H1 (cell line): ENCODE measurements around the gene ARMH1. TPM values are rescaled to one million over a fixed set of nuclear protein-coding genes. Genes with fewer than 3 reads are reported as not detected.

Experiments
- ASH2L ChIP-seq: fragments of 200-600, 300-600 bp; sonication (generic); IDR thresholded peaks from one replicate; pipeline ENCODE4 v1.7.1; 2017; ENCODE audit warnings: low read length
- CTBP2 ChIP-seq: IDR thresholded peaks from 2 replicates; pipeline ENCODE4 v1.7.0; 2011; ENCODE audit warnings: borderline replicate concordance, mild to moderate bottlenecking, moderate library complexity, mixed read lengths, low read length; ENCODE audit not compliant: insufficient read depth, insufficient read length
- E2F6 ChIP-seq: IDR thresholded peaks from 2 replicates; pipeline ENCODE4 v1.6.1; 2012; ENCODE audit warnings: inconsistent platforms
- EGR1 ChIP-seq: IDR thresholded peaks from 2 replicates; pipeline ENCODE4 v1.6.1; 2011; ENCODE audit warnings: low read depth, low read length, borderline replicate concordance
- EZH2 ChIP-seq: fragments of 200-600 bp; sonication (generic); IDR thresholded peaks from 2 replicates; pipeline ENCODE4 v1.7.1; 2012; ENCODE audit warnings: low read depth, mild to moderate bottlenecking, moderate library complexity, low read length, inconsistent platforms; ENCODE audit not compliant: severe bottlenecking
- GABPA ChIP-seq: IDR thresholded peaks from 2 replicates; pipeline ENCODE4 v1.6.1; 2011; ENCODE audit warnings: mild to moderate bottlenecking, low read length, moderate library complexity, borderline replicate concordance; ENCODE audit not compliant: insufficient read depth
- MAFK ChIP-seq: IDR thresholded peaks from 2 replicates; pipeline ENCODE4 v1.6.1; 2012; ENCODE audit warnings: low read depth, mild to moderate bottlenecking, improper control_type of control experiment, low read length
- NANOG ChIP-seq: IDR thresholded peaks from 2 replicates; pipeline ENCODE4 v1.6.1; 2011; ENCODE audit warnings: low read length, low read depth, mild to moderate bottlenecking, inconsistent platforms; ENCODE audit not compliant: insufficient read depth, poor library complexity, severe bottlenecking
- POLR2AphosphoS5 ChIP-seq: IDR thresholded peaks from 2 replicates; pipeline ENCODE4 v1.6.1; 2011; ENCODE audit warnings: low read depth, low read length
- RAD21 ChIP-seq, 2 experiments: IDR thresholded peaks in 1 of 2; conservative IDR thresholded peaks in 1 of 2; 2 replicates each; pipeline ENCODE4 v1.6.1; 2011; ENCODE audit warnings: low read depth in 2 of 2, low read length in 2 of 2, improper control_type of control experiment in 1 of 2, inconsistent platforms in 1 of 2, mild to moderate bottlenecking in 1 of 2, moderate library complexity in 1 of 2
- SAP30 ChIP-seq: fragments of 300-600 bp; sonication (generic); IDR thresholded peaks from 2 replicates; pipeline ENCODE4 v1.7.1; 2012; ENCODE audit warnings: low read length, moderate library complexity, mild to moderate bottlenecking, inconsistent platforms; ENCODE audit not compliant: insufficient read depth, insufficient replicate concordance
- SIN3A ChIP-seq, 2 experiments: IDR thresholded peaks in 1 of 2; conservative IDR thresholded peaks in 1 of 2; 2 replicates each; pipeline ENCODE4 v1.6.1; 2011 to 2012; ENCODE audit warnings: low read length in 2 of 2, improper control_type of control experiment in 1 of 2, low read depth in 1 of 2, mild to moderate bottlenecking in 1 of 2
- SIRT6 ChIP-seq: IDR thresholded peaks from one replicate; pipeline ENCODE4 v1.7.1; 2012; ENCODE audit warnings: low read length, inconsistent platforms
- SUZ12 ChIP-seq: fragments of 200-600 bp; sonication (generic); IDR thresholded peaks from 2 replicates; pipeline ENCODE4 v1.6.1; 2012; ENCODE audit warnings: mild to moderate bottlenecking, inconsistent platforms, low read length, moderate library complexity, mixed read lengths
- TEAD4 ChIP-seq: IDR thresholded peaks from 2 replicates; pipeline ENCODE4 v1.6.1; 2012; ENCODE audit warnings: low read depth, low read length, inconsistent platforms, mixed read lengths
- USF2 ChIP-seq: IDR thresholded peaks from 2 replicates; pipeline ENCODE4 v1.6.1; 2011; ENCODE audit warnings: low read length, improper control_type of control experiment
- YY1 ChIP-seq: IDR thresholded peaks from 2 replicates; pipeline ENCODE4 v1.6.1; 2011; ENCODE audit warnings: low read depth, mild to moderate bottlenecking, low read length
- polyA plus RNA-seq, 7 experiments: library from polyadenylated mRNA; depleted of rRNA in 3 of 7; stranded (reverse) in 5 of 7; unstranded in 2 of 7; fragments of >200 nt in 5 of 7; fragments of 200-250 nt in 2 of 7; gene quantifications; 1 replicate in 5 of 7; 2 replicates in 1 of 7; 4 replicates in 1 of 7; pipeline versions ENCODE4 v1.2.1 to v1.2.3, GENCODE V29; 2011 to 2013; ENCODE audit warnings: missing spikeins in 2 of 7, mixed read lengths in 2 of 7
- total RNA-seq: library from RNA; stranded (reverse); fragmentation: NEBNext Ultra II Directional; extraction: Animal tissue kit (Norgen Biotek cat#: 25700); gene quantifications from 2 replicates; pipeline ENCODE4 v1.2.1, GENCODE V29; 2021

The ARMH1 gene
- total and polyA plus RNA-seq, 2 of the 8 experiments (the other 6 are each of a cell fraction or from before 2014, with no cell fraction given): 0.82 to 0.85 TPM

- no peak for TF ChIP-seq EZH2
- TF ChIP-seq EGR1: no peak
- TF ChIP-seq MAFK: no peak
- no peak for TF ChIP-seq TEAD4
- no peak for TF ChIP-seq CTBP2
- TF ChIP-seq E2F6: no peak
- TF ChIP-seq RAD21 (IDR thresholded peaks at IDR 0.05 in 1 of 2, conservative IDR thresholded peaks at IDR 0.05 in 1 of 2; ENCODE audit: low read depth in 2 of 2, low read length in 2 of 2): peak; percentile 66 to 79
- no peak for TF ChIP-seq ASH2L
- no peak for TF ChIP-seq USF2
- TF ChIP-seq NANOG: no peak
- TF ChIP-seq GABPA: no peak
- no peak for TF ChIP-seq SUZ12
- no peak for TF ChIP-seq SAP30
- TF ChIP-seq SIRT6: no peak
- no peak for TF ChIP-seq YY1
- no peak for TF ChIP-seq SIN3A (conservative IDR thresholded peaks at IDR 0.05 in 1 of 2, IDR thresholded peaks at IDR 0.05 in 1 of 2; ENCODE audit: low read depth in 1 of 2, low read length in 2 of 2)
- TF ChIP-seq POLR2AphosphoS5: no peak
These were observed 18.9 kb upstream of the ARMH1 start (continued) for GRCh38 chr1:44655609-44656008.
